Measurements from ENCODE around the gene ANO2. TPM values are rescaled to one million over a fixed set of nuclear protein-coding genes. Genes with fewer than 3 reads are reported as not detected.

The ANO2 gene
- total RNA-seq, 1 donor from 2014 or later, result 1.9 TPM

DNA sequence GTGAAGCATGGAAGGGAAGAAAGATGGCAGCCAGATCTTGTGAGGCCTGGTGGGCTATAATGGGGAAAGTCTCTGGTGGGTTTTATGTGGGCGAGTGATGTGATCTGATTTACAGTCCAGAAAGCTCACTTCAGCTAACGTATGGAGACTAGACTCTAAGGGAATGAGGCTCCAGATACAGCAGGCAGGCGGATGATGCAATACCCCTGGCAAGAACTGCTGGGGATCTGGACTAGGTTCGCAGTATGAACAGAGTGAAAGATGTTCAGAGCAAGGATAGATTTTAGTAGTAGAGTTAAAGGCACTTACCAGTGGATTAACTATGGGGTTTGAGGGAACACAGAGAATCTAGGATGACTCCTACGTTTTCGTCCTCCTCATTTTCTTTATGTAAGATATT is 253.1 kb downstream of the ANO2 start:
- peaks cover 3% of the 10 kb centered on the region for H3K4me1 Mint-ChIP-seq
- no peak overlapping the region for H3K27ac Mint-ChIP-seq (ENCODE audit: unreplicated experiment)
- peaks cover 2% of the 10 kb centered on the region for H3K27me3 Mint-ChIP-seq (ENCODE audit: low read depth)
- no peak for DNase-seq (ENCODE audit: low read depth, low spot score)
- TF ChIP-seq, protein P1, sequence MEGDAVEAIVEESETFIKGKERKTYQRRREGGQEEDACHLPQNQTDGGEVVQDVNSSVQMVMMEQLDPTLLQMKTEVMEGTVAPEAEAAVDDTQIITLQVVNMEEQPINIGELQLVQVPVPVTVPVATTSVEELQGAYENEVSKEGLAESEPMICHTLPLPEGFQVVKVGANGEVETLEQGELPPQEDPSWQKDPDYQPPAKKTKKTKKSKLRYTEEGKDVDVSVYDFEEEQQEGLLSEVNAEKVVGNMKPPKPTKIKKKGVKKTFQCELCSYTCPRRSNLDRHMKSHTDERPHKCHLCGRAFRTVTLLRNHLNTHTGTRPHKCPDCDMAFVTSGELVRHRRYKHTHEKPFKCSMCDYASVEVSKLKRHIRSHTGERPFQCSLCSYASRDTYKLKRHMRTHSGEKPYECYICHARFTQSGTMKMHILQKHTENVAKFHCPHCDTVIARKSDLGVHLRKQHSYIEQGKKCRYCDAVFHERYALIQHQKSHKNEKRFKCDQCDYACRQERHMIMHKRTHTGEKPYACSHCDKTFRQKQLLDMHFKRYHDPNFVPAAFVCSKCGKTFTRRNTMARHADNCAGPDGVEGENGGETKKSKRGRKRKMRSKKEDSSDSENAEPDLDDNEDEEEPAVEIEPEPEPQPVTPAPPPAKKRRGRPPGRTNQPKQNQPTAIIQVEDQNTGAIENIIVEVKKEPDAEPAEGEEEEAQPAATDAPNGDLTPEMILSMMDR (conservative IDR thresholded peaks at IDR 0.05), result no peak
- no peak overlapping the region for H3K4me3 Mint-ChIP-seq
- H3K36me3 Mint-ChIP-seq (ENCODE audit: low read depth), result no peaks in the 10 kb centered on the region
- H3K9me3 Mint-ChIP-seq, result peaks cover 10% of the 10 kb centered on the region

- no peak overlapping the region for H3K4me3 Mint-ChIP-seq
- no peaks in the 10 kb centered on the region for H3K36me3 Mint-ChIP-seq (ENCODE audit: low read depth)
- TF ChIP-seq, protein P1 (conservative IDR thresholded peaks at IDR 0.05), result no peak
- DNase-seq (ENCODE audit: low read depth, low spot score), result no peak
- no peaks in the 10 kb centered on the region for H3K4me1 Mint-ChIP-seq
- peaks cover 7% of the 10 kb centered on the region for H3K9me3 Mint-ChIP-seq
- H3K27ac Mint-ChIP-seq (ENCODE audit: unreplicated experiment), result no peak overlapping the region
- H3K27me3 Mint-ChIP-seq (ENCODE audit: low read depth), result peaks cover 2% of the 10 kb centered on the region
Measured at GRCh38 chr12:5690240-5690639, 254.8 kb downstream of the ANO2 start.

- DNase-seq (ENCODE audit: low read depth, low spot score), result no peak
Measured at GRCh38 chr12:5689773-5690172, 255.3 kb downstream of the ANO2 start.

DNA sequence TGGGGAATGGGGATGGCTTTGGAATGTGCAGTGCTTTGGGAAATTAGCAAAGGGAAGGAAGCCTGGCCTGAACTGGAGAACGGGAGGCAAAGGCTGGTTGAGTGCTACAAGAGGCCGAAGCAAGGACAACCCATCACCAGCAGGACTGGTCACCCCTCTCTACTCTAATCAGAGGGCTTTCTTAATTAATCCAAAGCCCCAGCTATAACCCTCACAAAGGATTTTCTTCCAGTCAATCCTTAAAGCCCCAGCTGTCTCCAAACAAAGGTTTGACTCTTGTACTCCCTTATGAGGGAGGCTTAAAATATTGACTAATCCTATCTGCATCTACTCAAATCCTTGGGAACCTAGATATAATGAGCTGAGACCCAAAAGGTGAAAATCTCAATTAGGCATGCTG is 256.8 kb downstream of the ANO2 start:
- H3K4me1 Mint-ChIP-seq, result no peaks in the 10 kb centered on the region
- no peak overlapping the region for H3K27ac Mint-ChIP-seq (ENCODE audit: unreplicated experiment)
- TF ChIP-seq, protein P1 (conservative IDR thresholded peaks at IDR 0.05), result no peak
- no peaks in the 10 kb centered on the region for H3K27me3 Mint-ChIP-seq (ENCODE audit: low read depth)
- no peak overlapping the region for H3K4me3 Mint-ChIP-seq
- H3K9me3 Mint-ChIP-seq, result peaks cover 7% of the 10 kb centered on the region
- H3K36me3 Mint-ChIP-seq (ENCODE audit: low read depth), result no peaks in the 10 kb centered on the region
- no peak for DNase-seq (ENCODE audit: low read depth, low spot score)

More at GRCh38 chr12:5689773-5690172, 255.3 kb downstream of the ANO2 start:
- peaks cover 2% of the 10 kb centered on the region for H3K27me3 Mint-ChIP-seq (ENCODE audit: low read depth)
- TF ChIP-seq, protein P1 (conservative IDR thresholded peaks at IDR 0.05), result peak; percentile 24
- H3K27ac Mint-ChIP-seq (ENCODE audit: unreplicated experiment), result no peak overlapping the region
- H3K36me3 Mint-ChIP-seq (ENCODE audit: low read depth), result no peaks in the 10 kb centered on the region
- H3K4me1 Mint-ChIP-seq, result no peaks in the 10 kb centered on the region
- H3K4me3 Mint-ChIP-seq, result no peak overlapping the region
- peaks cover 7% of the 10 kb centered on the region for H3K9me3 Mint-ChIP-seq

- no peak for DNase-seq (ENCODE audit: low read depth, low spot score)
- H3K4me1 Mint-ChIP-seq, result no peaks in the 10 kb centered on the region
- peaks cover 4% of the 10 kb centered on the region for H3K9me3 Mint-ChIP-seq
- H3K36me3 Mint-ChIP-seq (ENCODE audit: low read depth), result no peaks in the 10 kb centered on the region
- TF ChIP-seq, protein P1 (conservative IDR thresholded peaks at IDR 0.05), result no peak
- H3K27ac Mint-ChIP-seq (ENCODE audit: unreplicated experiment), result no peak overlapping the region
- no peak overlapping the region for H3K4me3 Mint-ChIP-seq
- no peaks in the 10 kb centered on the region for H3K27me3 Mint-ChIP-seq (ENCODE audit: low read depth)
Measured at GRCh38 chr12:5685935-5686334, 259.1 kb downstream of the ANO2 start.

GRCh38 chr12:5684989-5685388 is 260.1 kb downstream of the ANO2 start:
- DNase-seq (ENCODE audit: low read depth, low spot score), result no peak
- Mint-ChIP-seq H3K36me3 (ENCODE audit: low read depth) (no peaks in the 10 kb centered on the region), H3K27ac (ENCODE audit: unreplicated experiment) (no peak overlapping the region), H3K4me3 (no peak overlapping the region), H3K4me1 (no peaks in the 10 kb centered on the region), H3K9me3 (peaks cover 4% of the 10 kb centered on the region), H3K27me3 (ENCODE audit: low read depth) (no peaks in the 10 kb centered on the region)
- TF ChIP-seq, protein P1 (conservative IDR thresholded peaks at IDR 0.05), result no peak

Data from neural crest cell (in vitro differentiated cells).